HFFc6 (cell line): ENCODE data around the gene SMC2. TPM values are rescaled to one million over a fixed set of nuclear protein-coding genes. Genes with fewer than 3 reads are reported as not detected.
A peak's percentile ranks its signal among the peaks of the same experiment; 100 is the strongest.

Experiments used
- DNase-seq: peaks from one replicate; pipeline ENCODE4 v3.0.0-alpha.2; 2018
- H3K27ac Mint-ChIP-seq: 2 replicates; pipeline ENCODE4 v1.8.0; 2020; ENCODE audit warnings: mild to moderate bottlenecking, mixed read lengths
- H3K27me3 Mint-ChIP-seq: 2 replicates; pipeline ENCODE4 v1.8.0; 2021; ENCODE audit warnings: mild to moderate bottlenecking, moderate library complexity, mixed read lengths; ENCODE audit not compliant: insufficient read depth
- H3K36me3 Mint-ChIP-seq: 2 replicates; pipeline ENCODE4 v1.8.0; 2021; ENCODE audit warnings: low read depth, mixed read lengths
- H3K4me1 Mint-ChIP-seq: 2 replicates; pipeline ENCODE4 v1.8.0; 2020; ENCODE audit warnings: low read depth, mixed read lengths
- H3K4me3 Mint-ChIP-seq: 2 replicates; pipeline ENCODE4 v1.8.0; 2020; ENCODE audit warnings: mild to moderate bottlenecking, moderate library complexity, mixed read lengths
- H3K9me3 Mint-ChIP-seq: 2 replicates; pipeline ENCODE4 v1.8.0; 2020; ENCODE audit warnings: mild to moderate bottlenecking, mixed read lengths
- CTCF ChIP-seq: fragments of 200-600 bp; sonication (generic); IDR thresholded peaks from 2 replicates; pipeline ENCODE4 v1.5.0; 2021; ENCODE audit warnings: antibody characterized with exemption, mild to moderate bottlenecking
- long read RNA-seq: library from polyadenylated mRNA; unstranded; transcript quantifications from one replicate; pipeline ENCODE4 v2.0.0, GENCODE V29; 2019
- total RNA-seq, 6 experiments: library from RNA; stranded (reverse); fragmentation: NEBNext Ultra II Directional; extraction: Animal tissue kit (Norgen Biotek cat#: 25700); gene quantifications; 2 replicates in 1 of 6; 3 replicates in 5 of 6; pipeline ENCODE4 v1.2.3, GENCODE V29; 2021

Gene SMC2
- total RNA-seq, result 10 to 100 TPM; 18.7 to 35.7 (median 33.8) TPM
- long read RNA-seq, partial matches to known transcripts, result 27 of 32 reads
- long read RNA-seq, other reads (novel, unspliced or antisense), result 5 of 32 reads

- TF ChIP-seq CTCF, result no peak
- Mint-ChIP-seq H3K27ac (peak within 1 kb of the TSS; percentile 99), H3K4me1 (peaks cover 37% of the 10 kb centered on the region), H3K27me3 (no peaks in the 10 kb centered on the region; the same call in 1 of the 2 replicates), H3K9me3 (no peaks in the 10 kb centered on the region), H3K36me3 (no peaks in the 10 kb centered on the region), H3K4me3 (peak within 1 kb of the TSS; percentile 97)
- peak; percentile 83 for DNase-seq
Observed at GRCh38 chr9:104093647-104094533, at the start of gene SMC2. Gene SMC2 (plus strand): TSS chr9:104094309. CDS start chr9:104095385, 1,076 bp downstream.

- Mint-ChIP-seq H3K36me3 (no peaks in the 10 kb centered on the region), H3K27ac (no peak overlapping the region), H3K27me3 (peaks cover under 1% of the 10 kb centered on the region; the same call in 1 of the 2 replicates), H3K4me3 (no peak overlapping the region), H3K4me1 (peaks cover 9% of the 10 kb centered on the region), H3K9me3 (no peaks in the 10 kb centered on the region)
- no peak for TF ChIP-seq CTCF
- DNase-seq, result no peak
Observed at GRCh38 chr9:104068546-104068945, 25.6 kb upstream of the SMC2 start.

GRCh38 chr9:104069288-104069687 lies 24.8 kb upstream of the SMC2 start:
- H3K27me3 Mint-ChIP-seq, result peaks cover 2% of the 10 kb centered on the region; the same call in 1 of the 2 replicates
- no peaks in the 10 kb centered on the region for H3K36me3 Mint-ChIP-seq
- no peaks in the 10 kb centered on the region for H3K9me3 Mint-ChIP-seq
- H3K27ac Mint-ChIP-seq, result no peak overlapping the region
- DNase-seq, result no peak
- no peak overlapping the region for H3K4me3 Mint-ChIP-seq
- H3K4me1 Mint-ChIP-seq, result peaks cover 16% of the 10 kb centered on the region
- no peak for TF ChIP-seq CTCF

- Mint-ChIP-seq H3K27me3 (peaks cover 2% of the 10 kb centered on the region; the same call in 1 of the 2 replicates), H3K4me1 (peaks cover 39% of the 10 kb centered on the region), H3K9me3 (no peaks in the 10 kb centered on the region)
Observed at GRCh38 chr9:104071589-104071988, 22.5 kb upstream of the SMC2 start.

More at GRCh38 chr9:104071589-104071988, 22.5 kb upstream of the SMC2 start:
- DNase-seq, result no peak
- TF ChIP-seq CTCF, result no peak
- Mint-ChIP-seq H3K27ac (no peak overlapping the region), H3K4me3 (no peak overlapping the region), H3K36me3 (no peaks in the 10 kb centered on the region)
